PC-3 (cell line): Measurements from ENCODE around the gene PARN. TPM values are rescaled to one million over a fixed set of nuclear protein-coding genes. Genes with fewer than 3 reads are reported as not detected.

Experiments used
- ATAC-seq: fragments of 200-7000 bp; cut with Tn5 transposase; 2 replicates; pipeline ENCODE4 v1.9.1; 2020; ENCODE audit warnings: mild to moderate bottlenecking, moderate library complexity
- BruUV-seq: library from RNA; stranded (reverse); fragments of 400-500 nt; replicated peaks from 2 replicates; lab custom pipeline; 2021; lab: Mats Ljungman, UMichigan
- CTCF ChIA-PET: fragments of 300-600 bp; sonication (Branson Sonifier 250); formaldehyde crosslinking; loops from one replicate; lab custom pipeline; 2022; ENCODE audit warnings: antibody characterized with exemption; lab: Charles Lee
- POLR2A ChIA-PET: fragments of 300-600 bp; sonication (Branson Sonifier 250); formaldehyde crosslinking; loops from one replicate; lab custom pipeline; 2022; ENCODE audit warnings: antibody characterized with exemption; ENCODE audit not compliant: unreplicated experiment; lab: Charles Lee
- DNase-seq: peaks from one replicate; pipeline ENCODE4 v3.0.0-alpha.2; 2015
- H2AFZ ChIP-seq: fragments of 300-600 bp; sonication (generic); 2 replicates; pipeline ENCODE4 v1.6.0; 2016; ENCODE audit warnings: antibody characterized with exemption, low read length
- H3F3A ChIP-seq: fragments of 300-600 bp; sonication (generic); one replicate; pipeline ENCODE4 v1.6.0; 2017; ENCODE audit warnings: antibody characterized with exemption, low read length, control low read depth, mild to moderate bottlenecking; ENCODE audit not compliant: unreplicated experiment
- H3K27ac ChIP-seq: fragments of 300-600 bp; sonication (generic); 2 replicates; pipeline ENCODE4 v1.5.1; 2016; ENCODE audit warnings: mild to moderate bottlenecking, low read length
- H3K27me3 ChIP-seq: fragments of 300-600 bp; sonication (generic); 2 replicates; pipeline ENCODE4 v1.6.1; 2016; ENCODE audit warnings: low read length, mixed read lengths
- H3K36me3 ChIP-seq: fragments of 300-600 bp; sonication (generic); 2 replicates; pipeline ENCODE4 v1.6.1; 2016; ENCODE audit warnings: low read depth, mixed run types, low read length, mixed read lengths
- H3K4me1 ChIP-seq: fragments of 300-600 bp; sonication (generic); 2 replicates; pipeline ENCODE4 v1.5.1; 2016; ENCODE audit warnings: low read length; ENCODE audit not compliant: insufficient read depth
- H3K4me2 ChIP-seq: fragments of 300-600 bp; sonication (generic); 2 replicates; pipeline ENCODE4 v1.6.0; 2016; ENCODE audit warnings: low read length
- H3K4me3 ChIP-seq: fragments of 300-600 bp; sonication (generic); 2 replicates; pipeline ENCODE4 v1.5.1; 2016; ENCODE audit warnings: mild to moderate bottlenecking, low read length, mixed read lengths
- H3K79me2 ChIP-seq: fragments of 300-600 bp; sonication (generic); 2 replicates; pipeline ENCODE4 v1.6.1; 2017; ENCODE audit warnings: low read length, mixed read lengths
- H3K9ac ChIP-seq: fragments of 300-600 bp; sonication (generic); 2 replicates; pipeline ENCODE4 v1.6.0; 2016; ENCODE audit warnings: mild to moderate bottlenecking, low read length
- H3K9me2 ChIP-seq: fragments of 300-600 bp; sonication (generic); replicated peaks from 2 replicates; pipeline ENCODE4 v1.6.1; 2016; ENCODE audit warnings: mixed run types, low read length, mixed read lengths
- H3K9me3 ChIP-seq: fragments of 300-600 bp; sonication (generic); 2 replicates; pipeline ENCODE4 v1.6.1; 2016; ENCODE audit warnings: low read length, mixed read lengths
- H4K20me1 ChIP-seq: fragments of 300-600 bp; sonication (generic); 2 replicates; pipeline ENCODE4 v1.6.1; 2016; ENCODE audit warnings: low read length, mixed read lengths
- EZH2 ChIP-seq: fragments of 300-600 bp; sonication (generic); IDR thresholded peaks from one replicate; pipeline ENCODE4 v1.6.1; 2017; ENCODE audit warnings: antibody characterized with exemption, mild to moderate bottlenecking, low read length; ENCODE audit not compliant: unreplicated experiment
- EZH2phosphoT487 ChIP-seq: fragments of 300-600 bp; sonication (generic); IDR thresholded peaks from 2 replicates; pipeline ENCODE4 v1.6.1; 2018; ENCODE audit warnings: mild to moderate bottlenecking, antibody characterized with exemption, low read length, borderline replicate concordance
- intact Hi-C: fragments of 100-400 bp; cut with micrococcal nuclease; formaldehyde crosslinking; loops from 2 replicates; pipeline ENCODE4 v1.9.0; 2023
- total RNA-seq: library from RNA; depleted of rRNA; stranded (reverse); fragments of >200 nt; gene quantifications from 2 replicates; pipeline ENCODE4 v1.2.3, GENCODE V29; 2014
- TF ChIP-seq, protein P1 (sequence below): fragments of 300-600 bp; sonication (generic); conservative IDR thresholded peaks from 2 replicates; pipeline ENCODE4 v1.5.1; 2017; ENCODE audit warnings: antibody characterized with exemption, low read depth, mild to moderate bottlenecking, low read length

PARN gene
- total RNA-seq, 1 experiment from 2014 or later = 34.7 TPM

GRCh38 chr16:14527411-14528044, 102.5 kb downstream of the PARN start:
- no TSS peak for BruUV-seq
- no peaks in the 10 kb centered on the region for H3K9me2 ChIP-seq
- H2AFZ ChIP-seq = no peak overlapping the region
- CTCF ChIA-PET = no interaction called here
- no peaks in the 10 kb centered on the region for H3K27me3 ChIP-seq
- H3K4me2 ChIP-seq = no peak overlapping the region
- no peak overlapping the region for H3K27ac ChIP-seq
- DNase-seq = no peak
- ATAC-seq = no peak
- POLR2A ChIA-PET = interaction anchor here (0.6 kb wide), 1 partner anchor 41 kb away, joined by 5 read pairs; no protein-coding TSS in a partner anchor
- TF ChIP-seq EZH2 (no peak), EZH2phosphoT487 (no peak)
- TF ChIP-seq, protein P1, sequence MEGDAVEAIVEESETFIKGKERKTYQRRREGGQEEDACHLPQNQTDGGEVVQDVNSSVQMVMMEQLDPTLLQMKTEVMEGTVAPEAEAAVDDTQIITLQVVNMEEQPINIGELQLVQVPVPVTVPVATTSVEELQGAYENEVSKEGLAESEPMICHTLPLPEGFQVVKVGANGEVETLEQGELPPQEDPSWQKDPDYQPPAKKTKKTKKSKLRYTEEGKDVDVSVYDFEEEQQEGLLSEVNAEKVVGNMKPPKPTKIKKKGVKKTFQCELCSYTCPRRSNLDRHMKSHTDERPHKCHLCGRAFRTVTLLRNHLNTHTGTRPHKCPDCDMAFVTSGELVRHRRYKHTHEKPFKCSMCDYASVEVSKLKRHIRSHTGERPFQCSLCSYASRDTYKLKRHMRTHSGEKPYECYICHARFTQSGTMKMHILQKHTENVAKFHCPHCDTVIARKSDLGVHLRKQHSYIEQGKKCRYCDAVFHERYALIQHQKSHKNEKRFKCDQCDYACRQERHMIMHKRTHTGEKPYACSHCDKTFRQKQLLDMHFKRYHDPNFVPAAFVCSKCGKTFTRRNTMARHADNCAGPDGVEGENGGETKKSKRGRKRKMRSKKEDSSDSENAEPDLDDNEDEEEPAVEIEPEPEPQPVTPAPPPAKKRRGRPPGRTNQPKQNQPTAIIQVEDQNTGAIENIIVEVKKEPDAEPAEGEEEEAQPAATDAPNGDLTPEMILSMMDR = no peak
- no peaks in the 10 kb centered on the region for H3K9me3 ChIP-seq
- H3K4me3 ChIP-seq = no peak overlapping the region
- no peaks in the 10 kb centered on the region for H4K20me1 ChIP-seq
- peaks cover 12% of the 10 kb centered on the region for H3K4me1 ChIP-seq
- intact Hi-C loops = loop anchor here (2.0 kb wide), 1 partner anchor 279 kb away; no protein-coding TSS in a partner anchor
- no peaks in the 10 kb centered on the region for H3K79me2 ChIP-seq
- H3K36me3 ChIP-seq = no peaks in the 10 kb centered on the region
- H3K9ac ChIP-seq = no peak overlapping the region
- H3F3A ChIP-seq = no peaks in the 10 kb centered on the region

DNA sequence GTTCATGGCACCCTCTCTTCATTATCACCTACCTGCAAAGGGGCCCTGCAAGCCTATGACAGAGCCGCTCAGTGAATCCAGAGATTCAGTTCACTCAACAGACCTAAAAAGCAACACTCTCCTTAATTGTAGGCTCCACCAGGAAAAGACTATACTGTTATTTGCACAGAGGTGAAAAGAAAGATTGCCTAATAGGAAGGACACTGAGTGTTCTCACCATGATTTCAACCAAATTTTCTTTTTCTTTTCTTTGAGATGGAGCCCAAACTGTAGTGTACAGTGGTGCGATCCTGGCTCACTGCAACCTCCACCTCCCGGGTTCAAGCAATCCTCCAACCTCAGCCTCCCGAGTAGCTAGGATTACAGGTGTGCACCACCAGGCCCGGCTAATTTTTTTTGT, 104.5 kb downstream of the PARN start:
- CTCF ChIA-PET = no interaction called here
- peaks cover 12% of the 10 kb centered on the region for H3K4me1 ChIP-seq
- POLR2A ChIA-PET = no interaction called here

More for the DNA sequence above, 104.5 kb downstream of the PARN start:
- Histone ChIP-seq H3K4me2 (no peak overlapping the region), H3K27me3 (no peaks in the 10 kb centered on the region), H2AFZ (no peak overlapping the region), H3F3A (no peaks in the 10 kb centered on the region), H4K20me1 (no peaks in the 10 kb centered on the region), H3K9me2 (no peaks in the 10 kb centered on the region), H3K4me3 (no peak overlapping the region), H3K27ac (no peak overlapping the region), H3K9me3 (no peaks in the 10 kb centered on the region), H3K79me2 (no peaks in the 10 kb centered on the region), H3K36me3 (no peaks in the 10 kb centered on the region), H3K9ac (no peak overlapping the region)
- TF ChIP-seq EZH2phosphoT487 (no peak), EZH2 (no peak)
- TF ChIP-seq, protein P1 = no peak
- intact Hi-C loops = no loop called here
- no peak for DNase-seq
- BruUV-seq = no TSS peak
- ATAC-seq = no peak
